ENCODE data around the gene EPHA6.

The EPHA6 gene

GRCh38 chr3:97245201-97245910, 431.0 kb downstream of the EPHA6 start:
- no peak for TF ChIP-seq CTCF (conservative IDR thresholded peaks at IDR 0.05; ENCODE audit: control insufficient read depth, insufficient read depth, low read depth, low read length)
- H3K4me3 ChIP-seq (ENCODE audit: control insufficient read depth, low read depth, low read length) = no peak overlapping the region
- DNase-seq (ENCODE audit: low read depth) = no peak

DNA sequence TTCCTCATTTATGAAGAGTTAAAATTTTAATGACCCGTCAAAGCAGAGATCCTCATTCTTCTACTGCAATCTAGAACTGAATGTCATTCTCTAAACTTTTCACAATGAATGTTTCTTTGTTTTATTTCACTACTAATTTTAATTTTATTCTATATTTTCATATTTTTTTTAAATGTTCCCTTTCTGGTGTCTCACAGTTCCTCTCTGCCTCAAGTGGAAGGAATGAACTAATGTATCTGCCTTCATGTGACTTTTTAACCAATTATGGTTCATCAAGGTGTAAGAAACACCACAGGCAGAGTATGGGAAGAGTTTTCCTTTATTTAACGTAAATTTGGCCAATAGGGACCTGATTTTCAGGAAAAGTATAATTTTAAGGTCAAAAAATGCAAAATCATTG, 441.7 kb downstream of the EPHA6 start:
- no peak for TF ChIP-seq CTCF (conservative IDR thresholded peaks at IDR 0.05; ENCODE audit: control insufficient read depth, insufficient read depth, low read depth, low read length)
- H3K4me3 ChIP-seq (ENCODE audit: control insufficient read depth, low read depth, low read length) = no peak overlapping the region
- DNase-seq (ENCODE audit: low read depth) = no peak

DNA sequence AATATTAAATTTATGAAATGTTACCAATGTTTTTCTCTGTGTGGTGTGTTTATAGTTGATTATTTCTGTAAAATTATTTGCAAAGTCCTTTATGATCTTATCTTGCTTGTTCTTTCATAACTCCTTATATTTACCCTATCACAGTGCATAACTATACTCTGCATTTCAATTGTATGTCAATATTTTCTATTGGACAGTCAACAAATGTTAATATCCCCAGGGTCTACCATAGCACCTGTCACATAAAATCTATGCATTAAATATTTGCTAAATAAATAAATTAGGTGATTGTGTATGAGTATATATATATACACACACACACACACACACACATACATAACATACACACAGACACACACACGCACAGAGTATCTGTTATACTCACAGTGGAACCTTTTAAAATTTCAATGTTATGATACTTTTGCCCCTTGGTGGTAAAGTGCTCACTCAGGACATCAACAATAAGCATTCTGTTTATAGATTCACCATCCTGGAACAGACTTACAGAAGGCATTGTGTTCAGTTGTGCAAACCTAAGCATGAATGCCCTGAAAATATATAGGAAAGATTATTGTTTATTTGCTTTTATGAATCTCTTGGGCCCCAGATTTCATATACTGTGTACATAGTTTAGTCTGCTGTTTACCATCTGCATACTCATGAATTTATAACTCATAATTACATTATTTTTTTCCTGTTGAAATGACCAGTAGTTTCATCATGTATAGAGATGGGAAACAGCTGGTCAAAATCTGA, 443.7 kb downstream of the EPHA6 start:
- no peak for TF ChIP-seq CTCF (conservative IDR thresholded peaks at IDR 0.05; ENCODE audit: control insufficient read depth, insufficient read depth, low read depth, low read length)
- DNase-seq (ENCODE audit: low read depth) = no peak
- H3K4me3 ChIP-seq (ENCODE audit: control insufficient read depth, low read depth, low read length) = no peak overlapping the region

DNA sequence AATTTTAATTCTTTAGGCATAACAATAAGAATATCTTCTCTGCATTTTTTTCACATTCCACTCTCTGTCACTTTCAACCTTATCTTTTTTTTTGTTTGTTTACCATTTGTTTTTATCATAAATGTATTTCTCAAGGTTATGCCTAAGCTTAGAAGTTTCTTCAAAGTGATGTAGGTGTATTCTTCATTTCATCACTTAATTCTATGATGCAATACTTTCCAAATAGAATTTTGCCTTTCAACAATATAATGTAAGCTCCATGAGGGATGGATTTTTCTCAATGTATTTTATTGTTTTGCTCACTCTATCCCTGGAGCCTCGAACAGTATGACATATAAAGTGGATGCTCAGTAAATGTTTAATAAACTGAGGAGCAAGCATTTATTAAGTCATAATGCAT, 444.9 kb downstream of the EPHA6 start:
- H3K4me3 ChIP-seq (ENCODE audit: control insufficient read depth, low read depth, low read length) = no peak overlapping the region
- TF ChIP-seq CTCF (conservative IDR thresholded peaks at IDR 0.05; ENCODE audit: control insufficient read depth, insufficient read depth, low read depth, low read length) = no peak

DNA sequence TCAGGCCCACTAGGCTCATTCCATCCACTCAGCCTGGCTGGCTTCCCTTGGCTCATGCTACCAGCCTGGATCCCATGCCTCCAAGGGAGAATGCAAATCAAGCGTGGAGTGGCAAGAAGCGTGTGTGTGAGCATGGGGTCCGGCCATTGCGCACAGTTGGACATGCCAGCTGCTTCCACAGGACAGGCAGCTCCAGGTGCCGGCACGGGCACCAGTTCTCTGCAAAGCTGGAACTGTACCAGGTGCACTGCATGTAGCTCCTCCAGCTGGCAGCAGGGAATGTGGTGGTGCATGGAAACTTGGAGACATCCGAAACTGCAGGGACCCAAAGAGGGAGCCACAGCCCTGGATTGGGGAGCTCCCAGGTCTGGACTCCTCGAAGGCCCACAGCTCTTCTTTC, 449.8 kb downstream of the EPHA6 start:
- no peak for DNase-seq (ENCODE audit: low read depth)
- no peak for TF ChIP-seq CTCF (conservative IDR thresholded peaks at IDR 0.05; ENCODE audit: control insufficient read depth, insufficient read depth, low read depth, low read length)
- no peak overlapping the region for H3K4me3 ChIP-seq (ENCODE audit: control insufficient read depth, low read depth, low read length)

More for the DNA sequence above, 444.9 kb downstream of the EPHA6 start:
- no peak for DNase-seq (ENCODE audit: low read depth)

DNA sequence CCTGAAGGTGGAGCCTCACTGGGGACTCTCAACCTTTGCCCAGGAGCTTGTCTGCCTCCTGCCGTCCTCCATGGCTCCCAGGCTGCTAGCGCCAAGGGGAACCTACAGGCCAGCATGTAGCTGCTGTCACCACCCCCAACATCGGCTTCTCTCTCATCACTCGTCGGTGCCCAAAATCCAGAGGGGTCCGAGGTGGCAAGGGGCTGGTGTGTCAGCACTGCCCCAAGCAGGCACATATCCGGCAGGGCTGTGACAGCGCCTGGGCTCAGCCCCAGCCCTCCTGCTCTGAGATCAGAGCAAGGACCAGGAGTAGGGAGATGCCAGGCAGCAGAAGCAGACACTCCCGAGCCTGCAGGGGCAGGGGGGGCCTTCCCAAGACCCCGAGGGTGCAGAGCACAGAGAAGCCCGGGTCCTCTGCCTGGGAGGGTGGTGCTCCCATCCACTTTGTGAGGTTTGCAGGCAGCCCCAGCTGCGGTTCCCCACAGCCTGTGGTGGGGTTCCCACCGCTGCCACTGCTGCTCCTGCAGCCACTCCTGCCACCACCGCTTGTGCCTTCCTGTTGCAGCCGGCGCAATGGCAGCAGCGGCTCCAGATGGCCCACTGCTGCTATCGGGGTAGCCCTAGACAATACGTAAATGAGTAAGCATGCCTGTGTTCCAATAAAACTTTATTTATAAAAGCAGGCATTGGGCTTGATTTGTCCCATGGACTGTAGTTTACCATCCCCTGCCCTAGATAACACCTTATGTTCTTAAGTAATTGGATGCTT, 451.0 kb downstream of the EPHA6 start:
- no peak for DNase-seq (ENCODE audit: low read depth)
- H3K4me3 ChIP-seq (ENCODE audit: control insufficient read depth, low read depth, low read length) = no peak overlapping the region
- no peak for TF ChIP-seq CTCF (conservative IDR thresholded peaks at IDR 0.05; ENCODE audit: control insufficient read depth, insufficient read depth, low read depth, low read length)

All from fibroblast of mammary gland (primary cell).